AG10803 (cell line): Measurements from ENCODE around the gene LY9.

Source experiments
- DNase-seq: peaks from one replicate; pipeline ENCODE4 v3.0.0; 2010; ENCODE audit warnings: low read depth
- H3K4me3 ChIP-seq: 2 replicates; pipeline ENCODE4 v1.5.1; 2011; ENCODE audit warnings: mild to moderate bottlenecking, low read length, control low read depth
- CTCF ChIP-seq: conservative IDR thresholded peaks from 2 replicates; pipeline ENCODE4 v1.5.1; 2011; ENCODE audit warnings: mild to moderate bottlenecking, low read length, control low read depth, inconsistent platforms

Gene LY9

DNA sequence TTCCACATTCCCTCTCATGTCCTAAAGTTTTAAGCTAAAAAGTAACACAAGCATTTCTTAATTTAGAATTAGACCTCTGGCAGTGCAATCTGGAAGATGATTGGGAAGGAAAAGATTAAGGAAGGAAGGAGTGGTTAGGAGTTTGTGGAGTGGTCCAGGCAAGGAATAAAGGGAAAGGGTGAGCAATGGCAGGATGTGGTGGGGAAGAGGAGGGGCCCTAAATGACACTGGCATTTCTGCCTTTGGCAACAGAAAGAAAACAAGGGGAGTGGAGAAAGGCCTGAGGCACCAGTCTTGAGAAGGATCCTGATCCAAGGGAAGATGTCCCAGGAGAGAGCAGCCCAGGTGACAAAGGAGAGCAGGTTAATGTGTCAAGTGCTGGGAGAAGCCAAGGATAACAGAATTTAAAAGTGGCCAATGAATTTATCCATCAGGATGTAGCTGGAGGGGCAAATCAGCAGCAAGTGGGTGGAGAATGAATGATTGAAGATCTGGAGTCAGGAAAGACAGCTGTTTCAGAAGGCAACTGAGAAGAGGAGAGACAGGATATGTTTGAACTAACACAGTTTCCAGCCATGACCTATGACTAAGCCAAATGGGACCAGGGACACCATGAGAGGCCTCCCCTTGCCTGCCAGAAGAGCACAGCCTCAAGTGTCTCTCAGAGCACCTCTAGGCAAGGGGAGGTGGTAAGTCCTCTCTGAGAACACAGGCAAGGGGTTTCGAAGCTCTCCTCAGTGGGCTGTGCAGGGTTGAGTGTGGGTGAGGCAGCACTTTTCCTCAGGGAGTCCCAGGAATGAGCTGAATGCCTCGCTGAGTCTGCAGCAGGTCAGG lies 20.9 kb upstream of the LY9 start:
- TF ChIP-seq CTCF = no peak
- no peak for DNase-seq
- H3K4me3 ChIP-seq = no peak overlapping the region

GRCh38 chr1:160776178-160776577 lies 19.8 kb upstream of the LY9 start:
- no peak for DNase-seq
- no peak overlapping the region for H3K4me3 ChIP-seq
- TF ChIP-seq CTCF = no peak

- H3K4me3 ChIP-seq = no peak overlapping the region
- no peak for DNase-seq
- TF ChIP-seq CTCF = no peak
Measured at GRCh38 chr1:160777486-160778089, 18.4 kb upstream of the LY9 start.

DNA sequence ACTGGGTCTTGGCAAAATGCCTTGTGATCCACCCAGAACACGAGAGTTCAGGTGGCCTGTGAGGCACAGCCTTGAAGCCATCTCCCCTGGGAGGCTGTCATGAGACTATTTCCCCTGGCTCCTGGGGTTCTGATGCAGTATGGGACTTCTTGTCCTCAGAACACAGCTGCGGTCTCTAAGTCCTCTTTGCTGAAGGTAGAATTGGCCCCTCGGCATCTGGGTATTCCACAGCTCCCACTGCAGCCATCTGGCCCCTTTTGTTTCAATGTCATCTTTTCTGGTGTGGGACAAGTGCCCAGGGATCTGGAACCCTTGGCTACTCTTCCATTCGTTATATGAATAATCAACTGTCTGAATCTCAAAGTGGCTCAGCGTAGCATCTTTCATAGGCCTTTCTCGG lies 17.0 kb upstream of the LY9 start:
- no peak for TF ChIP-seq CTCF
- no peak for DNase-seq
- no peak overlapping the region for H3K4me3 ChIP-seq

- no peak for TF ChIP-seq CTCF
- H3K4me3 ChIP-seq = no peak overlapping the region
- DNase-seq = no peak
Measured at GRCh38 chr1:160779626-160780397, 16.2 kb upstream of the LY9 start.

- TF ChIP-seq CTCF = no peak
- H3K4me3 ChIP-seq = no peak overlapping the region
- DNase-seq = no peak
Measured at GRCh38 chr1:160780398-160780755, 15.6 kb upstream of the LY9 start.
